Sigmoid colon (tissue), 4 donors: Measurements from ENCODE around the gene ABCG8.

ENCODE experiments used
- EP300 ChIP-seq, 4 donors: sonication (generic); formaldehyde crosslinking; IDR thresholded peaks; one replicate each; pipeline ENCODE4 v1.6.1; 2017; ENCODE audit warnings: antibody characterized with exemption in 4 of 4
- POLR2A ChIP-seq, 2 donors: fragments of 450-650 bp; IDR thresholded peaks; one replicate each; pipeline ENCODE4 v1.6.1; 2016; ENCODE audit warnings: antibody characterized with exemption in 2 of 2, mild to moderate bottlenecking in 2 of 2, moderate library complexity in 2 of 2
- POLR2AphosphoS5 ChIP-seq, 4 donors: sonication (generic); formaldehyde crosslinking; IDR thresholded peaks; one replicate each; pipeline ENCODE4 v1.6.1; 2017; ENCODE audit warnings: antibody characterized with exemption in 4 of 4
- TF ChIP-seq, protein P1 (sequence below), 4 experiments: fragments of 450-650 bp in 3 of 4; fragments of 200-600 bp in 1 of 4; IDR thresholded peaks; one replicate each; pipeline ENCODE4 v1.5.1; 2016 to 2019; ENCODE audit warnings: antibody characterized with exemption in 4 of 4, mild to moderate bottlenecking in 3 of 4, moderate library complexity in 2 of 4

GRCh38 chr2:43823751-43824150, 15.0 kb upstream of the ABCG8 start:
- TF ChIP-seq, protein P1, sequence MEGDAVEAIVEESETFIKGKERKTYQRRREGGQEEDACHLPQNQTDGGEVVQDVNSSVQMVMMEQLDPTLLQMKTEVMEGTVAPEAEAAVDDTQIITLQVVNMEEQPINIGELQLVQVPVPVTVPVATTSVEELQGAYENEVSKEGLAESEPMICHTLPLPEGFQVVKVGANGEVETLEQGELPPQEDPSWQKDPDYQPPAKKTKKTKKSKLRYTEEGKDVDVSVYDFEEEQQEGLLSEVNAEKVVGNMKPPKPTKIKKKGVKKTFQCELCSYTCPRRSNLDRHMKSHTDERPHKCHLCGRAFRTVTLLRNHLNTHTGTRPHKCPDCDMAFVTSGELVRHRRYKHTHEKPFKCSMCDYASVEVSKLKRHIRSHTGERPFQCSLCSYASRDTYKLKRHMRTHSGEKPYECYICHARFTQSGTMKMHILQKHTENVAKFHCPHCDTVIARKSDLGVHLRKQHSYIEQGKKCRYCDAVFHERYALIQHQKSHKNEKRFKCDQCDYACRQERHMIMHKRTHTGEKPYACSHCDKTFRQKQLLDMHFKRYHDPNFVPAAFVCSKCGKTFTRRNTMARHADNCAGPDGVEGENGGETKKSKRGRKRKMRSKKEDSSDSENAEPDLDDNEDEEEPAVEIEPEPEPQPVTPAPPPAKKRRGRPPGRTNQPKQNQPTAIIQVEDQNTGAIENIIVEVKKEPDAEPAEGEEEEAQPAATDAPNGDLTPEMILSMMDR (IDR thresholded peaks at IDR 0.05), result no peak
- TF ChIP-seq EP300 (IDR thresholded peaks at IDR 0.05) (no peak), POLR2AphosphoS5 (IDR thresholded peaks at IDR 0.05) (no peak), POLR2A (IDR thresholded peaks at IDR 0.05) (no peak)
